ENCODE measurements around the gene MMP19.

DNA sequence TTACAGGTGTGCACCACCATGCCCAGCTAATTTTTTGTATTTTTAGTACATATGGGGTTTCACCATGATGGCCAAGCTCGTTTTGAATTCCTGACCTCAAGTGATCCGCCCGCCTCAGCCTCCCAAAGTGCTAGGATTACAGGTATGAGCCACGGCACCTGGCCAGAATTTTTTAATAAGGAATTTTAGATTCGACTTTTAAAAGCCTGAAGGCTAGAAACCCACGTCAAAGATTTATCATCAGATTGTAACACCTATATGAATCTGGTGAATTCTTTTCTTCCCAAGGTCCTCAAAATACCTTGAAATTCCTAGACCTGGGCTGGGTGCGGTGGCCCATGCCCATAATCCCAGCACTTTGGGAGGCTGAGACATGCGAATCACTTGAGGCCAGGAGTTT is 18.7 kb upstream of the MMP19 start:
- TF ChIP-seq, protein P1, sequence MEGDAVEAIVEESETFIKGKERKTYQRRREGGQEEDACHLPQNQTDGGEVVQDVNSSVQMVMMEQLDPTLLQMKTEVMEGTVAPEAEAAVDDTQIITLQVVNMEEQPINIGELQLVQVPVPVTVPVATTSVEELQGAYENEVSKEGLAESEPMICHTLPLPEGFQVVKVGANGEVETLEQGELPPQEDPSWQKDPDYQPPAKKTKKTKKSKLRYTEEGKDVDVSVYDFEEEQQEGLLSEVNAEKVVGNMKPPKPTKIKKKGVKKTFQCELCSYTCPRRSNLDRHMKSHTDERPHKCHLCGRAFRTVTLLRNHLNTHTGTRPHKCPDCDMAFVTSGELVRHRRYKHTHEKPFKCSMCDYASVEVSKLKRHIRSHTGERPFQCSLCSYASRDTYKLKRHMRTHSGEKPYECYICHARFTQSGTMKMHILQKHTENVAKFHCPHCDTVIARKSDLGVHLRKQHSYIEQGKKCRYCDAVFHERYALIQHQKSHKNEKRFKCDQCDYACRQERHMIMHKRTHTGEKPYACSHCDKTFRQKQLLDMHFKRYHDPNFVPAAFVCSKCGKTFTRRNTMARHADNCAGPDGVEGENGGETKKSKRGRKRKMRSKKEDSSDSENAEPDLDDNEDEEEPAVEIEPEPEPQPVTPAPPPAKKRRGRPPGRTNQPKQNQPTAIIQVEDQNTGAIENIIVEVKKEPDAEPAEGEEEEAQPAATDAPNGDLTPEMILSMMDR (conservative IDR thresholded peaks at IDR 0.05): no peak
- TF ChIP-seq ZFX (IDR thresholded peaks at IDR 0.05): no peak
